ENCODE data around the gene COG5.

The COG5 gene

GRCh38 chr7:107330478-107330877 lies 233.2 kb downstream of the COG5 start:
- DNase-seq (ENCODE audit: low spot score), result no peak

GRCh38 chr7:107327986-107328569 lies 235.6 kb downstream of the COG5 start:
- DNase-seq (ENCODE audit: low spot score), result no peak

- no peak for DNase-seq (ENCODE audit: low spot score)
Measured at GRCh38 chr7:107326061-107326460, 237.7 kb downstream of the COG5 start.

GRCh38 chr7:107322015-107322414 lies 241.7 kb downstream of the COG5 start:
- no peak for DNase-seq (ENCODE audit: low spot score)

GRCh38 chr7:107321611-107322010 lies 242.1 kb downstream of the COG5 start:
- DNase-seq (ENCODE audit: low spot score), result no peak

- DNase-seq (ENCODE audit: low spot score), result no peak
Measured at GRCh38 chr7:107319724-107320228, 243.9 kb downstream of the COG5 start.

GRCh38 chr7:107318523-107319160 lies 245.1 kb downstream of the COG5 start:
- no peak for DNase-seq (ENCODE audit: low spot score)

- no peak for DNase-seq (ENCODE audit: low spot score)
Measured at GRCh38 chr7:107315716-107316220, 248.0 kb downstream of the COG5 start.

GRCh38 chr7:107313355-107313754 lies 250.4 kb downstream of the COG5 start:
- DNase-seq (ENCODE audit: low spot score), result no peak

GRCh38 chr7:107312418-107312817 lies 251.3 kb downstream of the COG5 start:
- no peak for DNase-seq (ENCODE audit: low spot score)

GRCh38 chr7:107309296-107309695 lies 254.4 kb downstream of the COG5 start:
- no peak for DNase-seq (ENCODE audit: low spot score)

GRCh38 chr7:107304636-107305035 lies 259.1 kb downstream of the COG5 start:
- DNase-seq (ENCODE audit: low spot score), result no peak

GRCh38 chr7:107304063-107304462 lies 259.7 kb downstream of the COG5 start:
- no peak for DNase-seq (ENCODE audit: low spot score)

- no peak for DNase-seq (ENCODE audit: low spot score)
Measured at GRCh38 chr7:107302250-107302847, 261.4 kb downstream of the COG5 start.

GRCh38 chr7:107294182-107294581 lies 269.5 kb downstream of the COG5 start:
- DNase-seq (ENCODE audit: low spot score), result no peak

- no peak for DNase-seq (ENCODE audit: low spot score)
Measured at GRCh38 chr7:107292591-107292990, 271.1 kb downstream of the COG5 start.

- DNase-seq (ENCODE audit: low spot score), result no peak
Measured at GRCh38 chr7:107291434-107291833, 272.3 kb downstream of the COG5 start.

- DNase-seq (ENCODE audit: low spot score), result no peak
Measured at GRCh38 chr7:107286751-107287621, 276.7 kb downstream of the COG5 start.

- DNase-seq (ENCODE audit: low spot score), result no peak
Measured at GRCh38 chr7:107284911-107285479, 278.7 kb downstream of the COG5 start.

GRCh38 chr7:107277331-107277730 lies 286.4 kb downstream of the COG5 start:
- DNase-seq (ENCODE audit: low spot score), result no peak

GRCh38 chr7:107276220-107276827 lies 287.4 kb downstream of the COG5 start:
- no peak for DNase-seq (ENCODE audit: low spot score)
